GM12864 (cell line): ENCODE results near the gene DNAJC8.

ENCODE experiments used
- DNase-seq: peaks from one replicate; pipeline ENCODE4 v3.0.0-alpha.2; 2011; ENCODE audit warnings: low read depth
- H3K4me3 ChIP-seq: 2 replicates; pipeline ENCODE4 v1.5.1; 2011; ENCODE audit warnings: mild to moderate bottlenecking, low read depth, low read length, control low read depth
- TF ChIP-seq, protein P1 (sequence below): IDR thresholded peaks from 2 replicates; pipeline ENCODE4 v1.5.1; 2011; ENCODE audit warnings: low read depth, mild to moderate bottlenecking, moderate library complexity, low read length, control low read depth, inconsistent platforms; ENCODE audit errors: missing control alignments

Gene DNAJC8

DNA sequence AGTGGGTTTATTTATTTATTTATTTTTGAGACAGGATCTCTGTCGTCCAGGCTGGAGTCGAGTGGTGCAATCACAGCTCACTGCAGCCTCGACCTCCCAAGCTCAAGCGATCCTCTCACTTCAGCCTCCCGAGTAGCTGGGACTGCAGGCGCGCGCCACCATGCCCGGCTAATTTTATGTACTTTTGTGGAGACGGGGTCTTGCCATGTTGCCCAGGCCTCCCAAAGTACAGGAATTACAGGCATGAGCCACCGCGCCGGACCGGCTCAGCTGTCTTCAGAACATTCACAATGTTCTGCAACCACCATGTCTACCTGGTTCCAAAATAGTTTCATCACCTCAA lies 406 bp upstream of the DNAJC8 start:
- TF ChIP-seq, protein P1, sequence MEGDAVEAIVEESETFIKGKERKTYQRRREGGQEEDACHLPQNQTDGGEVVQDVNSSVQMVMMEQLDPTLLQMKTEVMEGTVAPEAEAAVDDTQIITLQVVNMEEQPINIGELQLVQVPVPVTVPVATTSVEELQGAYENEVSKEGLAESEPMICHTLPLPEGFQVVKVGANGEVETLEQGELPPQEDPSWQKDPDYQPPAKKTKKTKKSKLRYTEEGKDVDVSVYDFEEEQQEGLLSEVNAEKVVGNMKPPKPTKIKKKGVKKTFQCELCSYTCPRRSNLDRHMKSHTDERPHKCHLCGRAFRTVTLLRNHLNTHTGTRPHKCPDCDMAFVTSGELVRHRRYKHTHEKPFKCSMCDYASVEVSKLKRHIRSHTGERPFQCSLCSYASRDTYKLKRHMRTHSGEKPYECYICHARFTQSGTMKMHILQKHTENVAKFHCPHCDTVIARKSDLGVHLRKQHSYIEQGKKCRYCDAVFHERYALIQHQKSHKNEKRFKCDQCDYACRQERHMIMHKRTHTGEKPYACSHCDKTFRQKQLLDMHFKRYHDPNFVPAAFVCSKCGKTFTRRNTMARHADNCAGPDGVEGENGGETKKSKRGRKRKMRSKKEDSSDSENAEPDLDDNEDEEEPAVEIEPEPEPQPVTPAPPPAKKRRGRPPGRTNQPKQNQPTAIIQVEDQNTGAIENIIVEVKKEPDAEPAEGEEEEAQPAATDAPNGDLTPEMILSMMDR, result no peak
- H3K4me3 ChIP-seq, result no peak overlapping the region; the same call in 1 of the 2 replicates
- DNase-seq, result no peak

DNA sequence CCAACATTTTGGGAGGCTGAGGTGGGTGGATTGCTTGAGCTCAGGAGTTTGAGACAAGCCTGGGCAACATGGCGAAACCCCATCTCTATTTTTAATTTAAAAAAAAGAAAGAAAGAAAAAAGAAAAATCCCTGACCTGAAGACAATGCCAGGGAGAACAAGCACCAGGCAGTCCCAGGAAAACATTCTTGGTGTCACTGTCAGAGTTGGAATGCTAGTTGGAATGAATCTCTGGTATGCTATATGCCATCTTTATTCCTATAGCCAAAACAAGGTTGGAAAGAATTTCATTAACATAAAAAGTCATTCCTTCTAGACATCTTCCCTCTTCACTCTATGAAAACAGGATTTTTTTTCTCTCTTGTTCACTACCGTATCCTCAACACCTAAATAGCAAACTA lies 2.8 kb downstream of the DNAJC8 start:
- TF ChIP-seq, protein P1, result no peak
- H3K4me3 ChIP-seq, result no peak overlapping the region
- no peak for DNase-seq

DNA sequence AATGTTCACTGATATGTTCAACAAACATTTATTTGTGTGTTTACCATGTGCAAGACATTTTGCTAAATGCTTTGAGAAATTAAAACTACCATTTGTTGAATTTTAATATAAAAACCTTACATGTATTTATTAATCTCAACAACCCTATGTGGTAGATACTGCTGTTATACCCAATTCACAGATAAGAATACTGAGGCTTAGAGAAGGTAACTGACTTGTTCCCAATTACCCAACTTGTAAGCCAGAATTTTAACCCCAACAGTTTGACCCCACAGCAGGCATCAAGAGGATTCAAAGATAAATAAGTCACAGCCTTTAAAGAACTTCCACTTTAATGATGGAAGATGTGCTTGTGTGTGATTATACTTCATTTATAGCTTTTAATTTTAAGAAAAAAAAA lies 3.7 kb downstream of the DNAJC8 start:
- no peak overlapping the region for H3K4me3 ChIP-seq
- TF ChIP-seq, protein P1, result no peak
- no peak for DNase-seq

DNA sequence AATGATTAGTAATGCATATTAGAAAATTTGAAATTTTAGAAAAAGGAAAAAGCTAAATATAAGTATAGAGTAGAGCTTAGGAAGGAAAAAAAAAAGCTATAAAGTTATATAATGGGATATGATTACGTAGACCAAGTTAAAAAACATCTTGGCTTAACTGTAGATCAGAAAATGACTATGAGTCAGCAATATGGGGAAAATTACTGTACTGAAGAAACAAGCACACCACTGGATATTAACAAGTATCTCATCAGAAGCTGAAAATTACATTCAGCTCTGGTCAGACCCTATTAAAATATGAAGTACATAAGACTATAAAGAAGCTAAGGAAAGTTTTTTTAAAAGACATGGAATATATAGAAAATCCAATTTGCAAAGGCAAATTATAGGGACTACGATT lies 19.5 kb downstream of the DNAJC8 start:
- TF ChIP-seq, protein P1, result no peak
- DNase-seq, result no peak
- no peak overlapping the region for H3K4me3 ChIP-seq

DNA sequence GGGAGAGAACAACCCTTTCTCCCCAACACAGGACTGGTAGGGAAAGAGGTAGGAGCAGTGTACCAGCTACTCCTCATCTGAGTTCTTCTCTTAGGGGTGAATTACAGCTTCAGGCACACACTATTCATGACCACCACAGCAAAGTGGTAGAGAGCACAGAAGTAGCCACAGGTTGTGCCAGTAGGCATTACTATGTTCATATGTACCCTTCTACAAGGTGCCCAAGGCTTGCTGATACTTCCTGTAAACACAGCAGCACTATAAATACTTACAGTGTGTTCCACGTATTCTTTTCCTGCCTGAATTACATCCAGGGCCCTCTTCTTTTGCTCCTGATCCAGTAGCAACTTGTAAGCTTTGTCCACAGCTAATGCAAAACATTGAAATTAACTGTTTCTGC lies 23.1 kb downstream of the DNAJC8 start:
- H3K4me3 ChIP-seq, result no peak overlapping the region
- TF ChIP-seq, protein P1, result no peak
- DNase-seq, result no peak

DNA sequence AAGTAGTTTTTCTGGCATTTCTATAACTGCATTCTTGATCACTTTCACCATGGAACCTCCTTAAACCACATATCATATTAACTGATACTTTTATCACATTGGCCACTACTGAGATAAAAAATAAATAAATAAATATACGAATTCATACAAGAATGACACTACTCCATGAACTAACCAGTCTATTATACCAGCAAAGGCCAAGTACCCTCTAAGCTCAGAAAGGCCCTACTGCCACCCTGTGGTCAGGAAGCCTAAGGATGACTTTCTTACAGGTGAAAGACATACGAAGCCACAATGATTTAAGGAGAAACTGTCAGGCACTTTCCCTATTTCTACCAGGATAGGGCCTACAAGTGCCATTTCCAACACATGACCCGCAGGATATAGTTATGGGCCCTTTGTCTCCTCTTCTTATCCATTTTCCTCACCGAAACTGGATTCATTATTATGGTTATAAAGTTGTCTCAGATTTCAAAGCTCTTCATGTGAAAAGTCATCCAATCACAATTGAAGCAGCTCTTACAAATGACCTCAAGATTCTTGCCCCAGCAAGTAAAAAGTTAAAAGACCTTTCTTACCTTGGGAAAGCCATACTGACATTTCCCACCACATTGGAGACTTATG lies 23.9 kb downstream of the DNAJC8 start:
- no peak overlapping the region for H3K4me3 ChIP-seq
- peak; percentile 60 for DNase-seq
- TF ChIP-seq, protein P1, result peak; percentile 77

DNA sequence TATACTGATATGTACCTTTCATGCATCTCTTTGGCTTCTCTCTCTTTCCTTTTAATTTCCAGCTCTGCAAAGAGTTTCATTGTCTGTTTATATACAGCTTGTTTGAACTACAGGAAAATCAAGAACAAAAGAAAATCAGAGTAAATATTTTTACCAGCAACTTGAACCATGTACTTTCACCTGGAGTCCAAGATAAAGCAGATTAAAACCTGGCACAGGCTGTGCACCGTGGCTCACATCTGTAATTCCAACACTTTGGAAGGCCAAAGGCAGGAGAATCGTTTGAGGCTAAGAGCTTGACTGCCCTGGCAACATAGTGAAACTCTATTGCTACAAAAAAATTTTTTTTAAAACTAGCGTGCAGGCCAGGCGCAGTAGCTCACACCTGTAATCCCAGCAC lies 27.6 kb downstream of the DNAJC8 start:
- no peak for DNase-seq
- H3K4me3 ChIP-seq, result no peak overlapping the region
- TF ChIP-seq, protein P1, result no peak
